Sigmoid colon (tissue), 7 donors: ENCODE results near the gene CNKSR1. TPM values are rescaled to one million over a fixed set of nuclear protein-coding genes. Genes with fewer than 3 reads are reported as not detected.
A peak's percentile ranks its signal among the peaks of the same experiment; 100 is the strongest.

Experiments used
- DNase-seq: peaks from one replicate; pipeline ENCODE4 v3.0.0-alpha.2; 2019
- H3K27ac ChIP-seq, 4 donors: fragments of 200-600 bp; sonication (generic); one replicate each; pipeline ENCODE4 v1.5.1; 2016 to 2019; ENCODE audit warnings: mild to moderate bottlenecking in 1 of 4
- H3K27me3 ChIP-seq, 3 donors: fragments of 200-600 bp; sonication (generic); one replicate each; pipeline ENCODE4 v1.5.1; 2019; ENCODE audit warnings: mild to moderate bottlenecking in 1 of 3
- H3K36me3 ChIP-seq, 4 donors: fragments of 200-600 bp; sonication (generic); one replicate each; pipeline ENCODE4 v1.5.1; 2016 to 2019
- H3K4me1 ChIP-seq, 4 donors: fragments of 200-600 bp; sonication (generic); one replicate each; pipeline ENCODE4 v1.5.1; 2017 to 2019
- H3K4me3 ChIP-seq, 4 donors: fragments of 200-600 bp; sonication (generic); one replicate each; pipeline ENCODE4 v1.5.1; 2017 to 2019; ENCODE audit warnings: mild to moderate bottlenecking in 2 of 4, moderate library complexity in 1 of 4
- H3K9me3 ChIP-seq, 4 donors: fragments of 200-600 bp in 3 of 4; sonication (generic) in 3 of 4; one replicate each; pipeline versions ENCODE4 v1.5.1 to v1.6.1; 2013 to 2019
- EP300 ChIP-seq, 4 donors: sonication (generic); formaldehyde crosslinking; IDR thresholded peaks; one replicate each; pipeline ENCODE4 v1.6.1; 2017; ENCODE audit warnings: antibody characterized with exemption in 4 of 4
- POLR2A ChIP-seq, 2 donors: fragments of 450-650 bp; IDR thresholded peaks; one replicate each; pipeline ENCODE4 v1.6.1; 2016; ENCODE audit warnings: antibody characterized with exemption in 2 of 2, mild to moderate bottlenecking in 2 of 2, moderate library complexity in 2 of 2
- POLR2AphosphoS5 ChIP-seq, 4 donors: sonication (generic); formaldehyde crosslinking; IDR thresholded peaks; one replicate each; pipeline ENCODE4 v1.6.1; 2017; ENCODE audit warnings: antibody characterized with exemption in 4 of 4
- WGBS, 2 donors: extraction: QIAGEN DNeasy Blood & Tissue Kit; methylation state at CpG; one replicate each; pipeline ENCODE4 v1.1.7; 2013; 5-methylcytosine and 5-hydroxymethylcytosine counted together
- intact Hi-C: fragments of 100-400 bp; cut with DNase I; formaldehyde crosslinking; loops from one replicate; pipeline ENCODE4 v1.15.1; 2023
- polyA plus RNA-seq, 3 donors: library from polyadenylated mRNA; stranded (reverse); fragments of 200-250 nt; gene quantifications; one replicate each; pipeline ENCODE4 v1.2.3, GENCODE V29; 2013
- total RNA-seq, 4 donors: library from RNA; depleted of rRNA; stranded (reverse); fragments of >200 nt; gene quantifications; one replicate each; pipeline ENCODE4 v1.1.0, GENCODE V29; 2016
- TF ChIP-seq, protein P1 (sequence below), 4 experiments: fragments of 450-650 bp in 3 of 4; fragments of 200-600 bp in 1 of 4; IDR thresholded peaks; one replicate each; pipeline ENCODE4 v1.5.1; 2016 to 2019; ENCODE audit warnings: antibody characterized with exemption in 4 of 4, mild to moderate bottlenecking in 3 of 4, moderate library complexity in 2 of 4
- donor health status: healthy with polysubstance abuse.
- donor health status: Bipolar disorder and iron deficiency.
- donor health status: healthy.

The CNKSR1 gene
- total and polyA plus RNA-seq, 7 donors: 0.82 to 29.0 (median 9.3) TPM; not detected in 1

DNA sequence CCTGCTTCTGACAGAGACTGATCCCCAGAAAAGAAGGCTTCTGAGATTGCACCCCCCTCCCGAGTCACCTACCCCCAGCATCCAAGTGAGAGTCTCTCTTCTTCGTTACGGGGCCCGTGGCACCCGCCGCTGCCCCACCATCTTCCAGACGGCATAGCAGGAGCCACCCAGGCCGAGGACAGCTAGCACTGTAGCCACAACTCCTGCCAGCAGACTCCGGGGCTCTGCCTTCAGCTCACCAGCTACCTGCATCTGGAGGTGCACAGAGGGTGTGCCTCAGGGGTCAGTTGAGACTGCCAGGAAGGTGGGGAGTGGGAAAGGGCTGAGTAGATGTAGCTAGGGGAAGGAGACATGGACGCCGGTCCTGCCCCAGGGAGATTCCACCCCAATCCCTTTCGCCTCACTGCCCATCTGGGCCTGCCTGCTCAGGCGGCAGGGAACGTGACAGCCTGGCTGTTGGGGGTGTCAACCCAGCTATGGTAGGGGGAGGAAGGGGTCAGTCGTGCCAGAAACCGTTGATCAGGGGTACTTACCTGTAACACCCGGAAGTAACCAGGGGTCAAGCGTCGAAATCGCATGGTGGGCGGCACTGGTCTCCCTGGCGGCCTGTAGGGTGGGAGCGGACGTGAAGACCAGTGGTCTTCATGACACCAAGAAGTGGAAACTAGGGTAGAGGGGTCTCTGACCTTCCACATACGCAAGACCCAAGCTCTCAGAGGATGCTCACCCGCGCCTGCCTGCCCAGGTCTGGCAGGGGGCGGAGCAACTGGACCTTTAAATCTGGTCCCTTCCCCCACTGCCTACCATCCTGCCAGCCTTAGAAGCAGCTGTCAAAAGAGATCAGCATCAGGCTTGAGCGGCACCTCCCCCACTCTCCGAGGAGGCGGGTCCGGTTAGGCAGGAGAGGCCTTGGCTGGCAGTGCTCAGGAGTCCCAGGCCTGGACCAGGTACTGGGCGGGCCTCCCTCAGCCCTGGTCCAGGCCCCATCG is 5.9 kb upstream of the CNKSR1 start, which contains the start of gene ZNF593OS:
ZNF593OS (minus strand) TSS at position 749 of the 989 bp plus-strand sequence; CDS start at position 578, 171 bp downstream.
- WGBS, 2 donors: 94 to 96% methylated on average over 34 of the region's 34 CpGs
- no peak within 1 kb of the TSS for H3K27ac ChIP-seq

DNA sequence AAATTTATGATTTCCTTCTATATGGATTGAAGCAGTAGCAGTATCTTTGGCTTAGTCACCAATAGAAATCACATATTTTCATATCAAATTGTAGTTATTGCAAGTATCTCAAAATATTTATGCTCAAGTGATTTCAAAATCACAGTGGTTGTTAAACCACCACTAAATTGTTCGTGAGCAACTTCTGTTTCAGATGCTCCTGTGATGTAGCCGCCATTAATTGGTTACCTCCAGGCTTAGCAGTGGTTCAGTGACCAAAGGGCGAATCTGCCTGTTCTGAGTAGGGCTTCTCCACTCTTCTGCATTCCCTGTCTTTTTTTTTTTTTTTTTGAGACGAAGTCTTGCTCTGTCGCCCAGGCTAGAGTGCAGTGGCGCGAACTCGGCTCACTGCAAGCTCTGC is 1.9 kb upstream of the CNKSR1 start:
- Histone ChIP-seq H3K36me3 (peaks cover 0 to 10% (median 0%) of the 10 kb centered on the region in 4 donors), H3K27me3 (no peaks in the 10 kb centered on the region), H3K27ac (no peak overlapping the region), H3K9me3 (no peaks in the 10 kb centered on the region), H3K4me1 (peaks cover 0 to 12% (median 10%) of the 10 kb centered on the region in 4 donors), H3K4me3 (no peak overlapping the region)
- no peak for DNase-seq
- 95 to 96% methylated on average over 8 of the region's 8 CpGs for WGBS, 2 donors
- TF ChIP-seq POLR2AphosphoS5 (IDR thresholded peaks at IDR 0.05): no peak
- no peak for TF ChIP-seq POLR2A (IDR thresholded peaks at IDR 0.05)
- TF ChIP-seq, protein P1, sequence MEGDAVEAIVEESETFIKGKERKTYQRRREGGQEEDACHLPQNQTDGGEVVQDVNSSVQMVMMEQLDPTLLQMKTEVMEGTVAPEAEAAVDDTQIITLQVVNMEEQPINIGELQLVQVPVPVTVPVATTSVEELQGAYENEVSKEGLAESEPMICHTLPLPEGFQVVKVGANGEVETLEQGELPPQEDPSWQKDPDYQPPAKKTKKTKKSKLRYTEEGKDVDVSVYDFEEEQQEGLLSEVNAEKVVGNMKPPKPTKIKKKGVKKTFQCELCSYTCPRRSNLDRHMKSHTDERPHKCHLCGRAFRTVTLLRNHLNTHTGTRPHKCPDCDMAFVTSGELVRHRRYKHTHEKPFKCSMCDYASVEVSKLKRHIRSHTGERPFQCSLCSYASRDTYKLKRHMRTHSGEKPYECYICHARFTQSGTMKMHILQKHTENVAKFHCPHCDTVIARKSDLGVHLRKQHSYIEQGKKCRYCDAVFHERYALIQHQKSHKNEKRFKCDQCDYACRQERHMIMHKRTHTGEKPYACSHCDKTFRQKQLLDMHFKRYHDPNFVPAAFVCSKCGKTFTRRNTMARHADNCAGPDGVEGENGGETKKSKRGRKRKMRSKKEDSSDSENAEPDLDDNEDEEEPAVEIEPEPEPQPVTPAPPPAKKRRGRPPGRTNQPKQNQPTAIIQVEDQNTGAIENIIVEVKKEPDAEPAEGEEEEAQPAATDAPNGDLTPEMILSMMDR (IDR thresholded peaks at IDR 0.05): no peak
- TF ChIP-seq EP300 (IDR thresholded peaks at IDR 0.05): no peak
- intact Hi-C loops: no loop called here

More for the DNA sequence above, 5.9 kb upstream of the CNKSR1 start, which contains the start of gene ZNF593OS:
- H3K27me3 ChIP-seq: no peaks in the 10 kb centered on the region
- H3K4me1 ChIP-seq: peaks cover 0 to 21% (median 14%) of the 10 kb centered on the region in 4 donors
- peaks cover 0 to 10% (median 0%) of the 10 kb centered on the region in 4 donors for H3K36me3 ChIP-seq
- intact Hi-C loops: no loop called here
- no peaks in the 10 kb centered on the region for H3K9me3 ChIP-seq
- DNase-seq: no peak
- TF ChIP-seq, protein P1 (IDR thresholded peaks at IDR 0.05): no peak
- TF ChIP-seq POLR2A (IDR thresholded peaks at IDR 0.05): no peak
- no peak for TF ChIP-seq EP300 (IDR thresholded peaks at IDR 0.05)
- peak within 1 kb of the TSS in 3 of 4 donors; percentile 84 to 93 (median 86) for H3K4me3 ChIP-seq

DNA sequence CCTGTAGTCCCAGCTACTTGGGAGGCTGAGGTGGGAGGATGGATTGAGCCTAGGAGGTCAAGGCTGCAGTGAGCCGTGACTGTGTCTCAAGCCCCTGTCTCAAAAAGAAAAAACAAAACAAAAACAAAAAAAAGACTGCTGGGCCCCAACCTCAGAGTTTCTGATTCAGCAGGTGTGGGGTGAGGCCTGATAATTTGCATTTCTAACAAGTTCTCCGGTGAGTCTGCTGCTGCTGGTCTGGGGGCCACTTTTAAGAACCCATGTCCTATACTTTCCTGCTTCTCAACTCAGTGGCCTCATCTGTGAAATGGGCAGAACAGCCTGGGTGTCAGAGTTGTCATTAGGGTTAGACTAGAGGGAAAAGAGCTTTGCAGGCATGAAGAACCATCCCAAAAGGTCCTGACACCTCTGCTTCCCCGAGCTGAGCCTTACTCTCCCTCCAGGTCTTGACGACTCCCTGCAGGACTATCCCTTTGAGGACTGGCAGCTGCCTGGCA is 2.8 kb downstream of the CNKSR1 start:
- 87 to 89% methylated on average over 4 of the region's 4 CpGs for WGBS, 2 donors
- no peak overlapping the region for H3K4me3 ChIP-seq
- H3K27me3 ChIP-seq: no peaks in the 10 kb centered on the region
- DNase-seq: no peak
- H3K4me1 ChIP-seq: no peaks in the 10 kb centered on the region
- H3K9me3 ChIP-seq: no peaks in the 10 kb centered on the region
- no peak overlapping the region for H3K27ac ChIP-seq
- H3K36me3 ChIP-seq: no peaks in the 10 kb centered on the region
- no peak for TF ChIP-seq POLR2A (IDR thresholded peaks at IDR 0.05)
- TF ChIP-seq POLR2AphosphoS5 (IDR thresholded peaks at IDR 0.05): no peak
- TF ChIP-seq, protein P1 (IDR thresholded peaks at IDR 0.05): no peak
- TF ChIP-seq EP300 (IDR thresholded peaks at IDR 0.05): no peak
- intact Hi-C loops: no loop called here

DNA sequence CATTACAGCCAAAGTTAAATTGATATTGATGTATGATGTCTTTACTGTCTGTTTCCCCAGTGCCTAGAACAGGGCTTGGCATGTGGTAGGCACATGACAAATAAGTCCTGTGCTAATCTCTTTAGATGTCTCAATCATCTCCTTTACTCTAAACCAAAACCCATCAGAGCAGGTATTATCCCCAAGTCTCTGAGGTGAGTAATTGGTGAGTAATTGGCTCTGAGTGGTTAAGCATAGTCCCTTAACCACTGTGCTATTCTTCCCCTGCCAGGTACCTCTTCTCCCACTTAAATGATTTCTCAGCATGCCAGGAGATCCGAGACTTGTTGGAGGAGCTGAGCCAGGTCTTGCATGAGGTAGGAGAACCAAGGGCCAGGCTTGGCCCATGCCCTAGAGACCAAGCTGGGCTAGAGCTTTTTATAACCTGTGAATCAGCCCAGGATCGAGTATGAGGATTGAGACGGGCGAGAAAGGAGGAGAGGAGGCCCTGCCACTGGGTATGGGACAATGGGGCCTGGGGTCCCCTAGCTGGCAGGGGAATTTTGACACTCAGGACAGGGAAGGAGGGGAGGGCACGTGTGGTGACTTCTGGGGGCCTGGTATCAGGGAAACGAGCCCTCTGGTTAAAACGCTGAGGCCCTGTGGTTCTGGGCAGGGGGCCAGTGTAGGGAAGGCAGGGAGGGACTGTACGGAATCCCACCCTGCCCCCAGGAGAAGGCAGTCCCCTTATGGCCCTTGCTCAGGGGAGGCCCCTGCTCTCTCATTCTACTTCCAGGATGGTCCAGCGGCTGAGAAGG is 4.5 kb downstream of the CNKSR1 start:
- intact Hi-C loops: no loop called here
- TF ChIP-seq EP300 (IDR thresholded peaks at IDR 0.05): no peak
- no peak for TF ChIP-seq POLR2AphosphoS5 (IDR thresholded peaks at IDR 0.05)
- TF ChIP-seq POLR2A (IDR thresholded peaks at IDR 0.05): no peak
- TF ChIP-seq, protein P1 (IDR thresholded peaks at IDR 0.05): no peak
- no peak overlapping the region for H3K27ac ChIP-seq
- DNase-seq: no peak
- H3K4me1 ChIP-seq: no peaks in the 10 kb centered on the region
- no peaks in the 10 kb centered on the region for H3K36me3 ChIP-seq
- no peaks in the 10 kb centered on the region for H3K9me3 ChIP-seq
- 82% methylated on average over 9 of the region's 9 CpGs for WGBS, 2 donors
- no peak overlapping the region for H3K4me3 ChIP-seq
- H3K27me3 ChIP-seq: no peaks in the 10 kb centered on the region
